Peyer's patch (tissue), 4 donors: Measurements from ENCODE around the gene MYT1. TPM values are rescaled to one million over a fixed set of nuclear protein-coding genes. Genes with fewer than 3 reads are reported as not detected.
"Not testable (repeated sequence)": the region's sequence is repeated elsewhere in the genome, so short reads cannot be mapped to it uniquely, and the experiment has no call there.

Source experiments
- DNase-seq, 3 donors: peaks; one replicate each; pipeline ENCODE4 v3.0.0-alpha.2; 2017 to 2019
- H3K27ac ChIP-seq, 4 donors: fragments of 200-600 bp; sonication (generic); one replicate each; pipeline ENCODE4 v1.5.1; 2016 to 2019
- H3K27me3 ChIP-seq, 2 donors: fragments of 200-600 bp; sonication (generic); one replicate each; pipeline ENCODE4 v1.5.1; 2019
- H3K36me3 ChIP-seq, 3 donors: fragments of 200-600 bp; sonication (generic); one replicate each; pipeline ENCODE4 v1.5.1; 2016 to 2019
- H3K4me1 ChIP-seq, 4 donors: fragments of 200-600 bp; sonication (generic); one replicate each; pipeline ENCODE4 v1.5.1; 2016 to 2019
- H3K4me3 ChIP-seq, 4 donors: fragments of 200-600 bp; sonication (generic); 1 replicate in 3 of 4; 2 replicates in 1 of 4; pipeline ENCODE4 v1.5.1; 2016 to 2019; ENCODE audit warnings: mild to moderate bottlenecking in 1 of 4
- H3K9me3 ChIP-seq, 4 donors: fragments of 200-600 bp; sonication (generic); one replicate each; pipeline ENCODE4 v1.5.1; 2016 to 2019; ENCODE audit warnings: mild to moderate bottlenecking in 1 of 4
- POLR2A ChIP-seq, 2 donors: fragments of 450-650 bp; IDR thresholded peaks; one replicate each; pipeline ENCODE4 v1.5.1; 2017; ENCODE audit warnings: antibody characterized with exemption in 2 of 2, mild to moderate bottlenecking in 2 of 2, moderate library complexity in 2 of 2
- total RNA-seq, 4 donors: library from RNA; depleted of rRNA; stranded (reverse); fragments of >200 nt; gene quantifications; one replicate each; pipeline ENCODE4 v1.1.0, GENCODE V29; 2016
- TF ChIP-seq, protein P1 (sequence below), 6 experiments: fragments of 450-650 bp in 4 of 6; fragments of 200-600 bp in 2 of 6; sonication (generic) in 1 of 6; IDR thresholded peaks; one replicate each; pipeline ENCODE4 v1.5.1; 2017 to 2019; ENCODE audit warnings: antibody characterized with exemption in 6 of 6, mild to moderate bottlenecking in 3 of 6, moderate library complexity in 1 of 6

Gene MYT1
- total RNA-seq, 4 donors from 2014 or later: 0.18 to 0.83 TPM; not detected in 2

GRCh38 chr20:64177787-64178186 lies 13.5 kb downstream of the MYT1 start:
- Histone ChIP-seq H3K27ac (no peak overlapping the region), H3K27me3 (peaks cover 0 to 3% of the 10 kb centered on the region in 2 donors), H3K9me3 (no peaks in the 10 kb centered on the region), H3K36me3 (no peaks in the 10 kb centered on the region), H3K4me1 (peaks cover 0 to 3% (median 0%) of the 10 kb centered on the region in 4 donors), H3K4me3 (no peak overlapping the region)
- TF ChIP-seq, protein P1, sequence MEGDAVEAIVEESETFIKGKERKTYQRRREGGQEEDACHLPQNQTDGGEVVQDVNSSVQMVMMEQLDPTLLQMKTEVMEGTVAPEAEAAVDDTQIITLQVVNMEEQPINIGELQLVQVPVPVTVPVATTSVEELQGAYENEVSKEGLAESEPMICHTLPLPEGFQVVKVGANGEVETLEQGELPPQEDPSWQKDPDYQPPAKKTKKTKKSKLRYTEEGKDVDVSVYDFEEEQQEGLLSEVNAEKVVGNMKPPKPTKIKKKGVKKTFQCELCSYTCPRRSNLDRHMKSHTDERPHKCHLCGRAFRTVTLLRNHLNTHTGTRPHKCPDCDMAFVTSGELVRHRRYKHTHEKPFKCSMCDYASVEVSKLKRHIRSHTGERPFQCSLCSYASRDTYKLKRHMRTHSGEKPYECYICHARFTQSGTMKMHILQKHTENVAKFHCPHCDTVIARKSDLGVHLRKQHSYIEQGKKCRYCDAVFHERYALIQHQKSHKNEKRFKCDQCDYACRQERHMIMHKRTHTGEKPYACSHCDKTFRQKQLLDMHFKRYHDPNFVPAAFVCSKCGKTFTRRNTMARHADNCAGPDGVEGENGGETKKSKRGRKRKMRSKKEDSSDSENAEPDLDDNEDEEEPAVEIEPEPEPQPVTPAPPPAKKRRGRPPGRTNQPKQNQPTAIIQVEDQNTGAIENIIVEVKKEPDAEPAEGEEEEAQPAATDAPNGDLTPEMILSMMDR (IDR thresholded peaks at IDR 0.05): no peak
- no peak for TF ChIP-seq POLR2A (IDR thresholded peaks at IDR 0.05)
- no peak for DNase-seq

GRCh38 chr20:64178925-64179324 lies 14.7 kb downstream of the MYT1 start:
- not testable (repeated sequence) for H3K27me3 ChIP-seq, H3K27ac ChIP-seq, DNase-seq

DNA sequence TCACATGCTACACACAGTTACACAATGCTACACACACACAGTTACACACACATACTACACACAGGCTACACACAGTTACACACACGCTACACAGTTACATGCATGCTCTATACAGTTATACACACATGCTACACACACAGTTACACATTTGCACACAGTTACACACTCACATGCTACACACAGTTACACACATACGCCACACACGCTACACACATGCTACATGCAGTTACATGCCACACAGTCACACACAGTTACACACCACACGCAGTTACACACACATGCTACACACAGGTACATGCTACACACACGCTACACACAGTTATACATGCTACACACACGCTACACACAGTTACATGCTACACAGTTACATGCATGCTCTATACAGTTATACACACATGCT lies 15.6 kb downstream of the MYT1 start:
- Histone ChIP-seq H3K27ac (peak overlapping the region in 1 of 4 donors; percentile 66), H3K27me3 (peaks cover 0 to 3% of the 10 kb centered on the region in 2 donors), H3K4me3 (no peak overlapping the region), H3K36me3 (no peaks in the 10 kb centered on the region), H3K4me1 (peaks cover 0 to 3% (median 0%) of the 10 kb centered on the region in 4 donors), H3K9me3 (no peaks in the 10 kb centered on the region)
- TF ChIP-seq, protein P1 (IDR thresholded peaks at IDR 0.05): no peak
- no peak for TF ChIP-seq POLR2A (IDR thresholded peaks at IDR 0.05)
- no peak for DNase-seq

More at GRCh38 chr20:64178925-64179324, 14.7 kb downstream of the MYT1 start:
- not testable (repeated sequence) for H3K9me3 ChIP-seq, H3K36me3 ChIP-seq, H3K4me3 ChIP-seq, H3K4me1 ChIP-seq

DNA sequence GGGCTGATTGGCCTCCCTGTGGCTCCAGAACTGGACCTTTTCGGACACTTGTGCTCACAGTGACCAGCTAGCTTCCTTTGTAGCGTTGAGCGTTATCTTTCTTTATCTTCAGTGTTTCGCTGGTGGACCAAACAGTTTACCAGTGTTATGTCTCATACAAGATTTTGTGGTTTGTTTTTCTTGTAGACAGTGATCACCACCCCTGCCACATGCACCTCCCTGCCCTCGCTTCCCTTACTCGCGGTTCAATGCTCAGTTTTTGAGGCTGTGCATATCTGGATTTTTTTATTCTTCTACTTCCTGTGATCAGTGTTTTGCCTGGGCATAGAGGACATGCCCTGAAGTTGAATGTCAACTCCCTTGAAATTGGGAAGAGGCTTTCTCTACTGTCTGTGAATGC lies 16.4 kb downstream of the MYT1 start:
- no peaks in the 10 kb centered on the region for H3K9me3 ChIP-seq
- H3K4me3 ChIP-seq: no peak overlapping the region
- peak in 1 of 3 donors; percentile 51 for DNase-seq
- no peak for TF ChIP-seq POLR2A (IDR thresholded peaks at IDR 0.05)
- TF ChIP-seq, protein P1 (IDR thresholded peaks at IDR 0.05): no peak
- peak overlapping the region in 1 of 4 donors; percentile 66 for H3K27ac ChIP-seq
- peaks cover 0 to 3% (median 0%) of the 10 kb centered on the region in 4 donors for H3K4me1 ChIP-seq
- no peaks in the 10 kb centered on the region for H3K36me3 ChIP-seq
- peaks cover 0 to 3% of the 10 kb centered on the region in 2 donors for H3K27me3 ChIP-seq

DNA sequence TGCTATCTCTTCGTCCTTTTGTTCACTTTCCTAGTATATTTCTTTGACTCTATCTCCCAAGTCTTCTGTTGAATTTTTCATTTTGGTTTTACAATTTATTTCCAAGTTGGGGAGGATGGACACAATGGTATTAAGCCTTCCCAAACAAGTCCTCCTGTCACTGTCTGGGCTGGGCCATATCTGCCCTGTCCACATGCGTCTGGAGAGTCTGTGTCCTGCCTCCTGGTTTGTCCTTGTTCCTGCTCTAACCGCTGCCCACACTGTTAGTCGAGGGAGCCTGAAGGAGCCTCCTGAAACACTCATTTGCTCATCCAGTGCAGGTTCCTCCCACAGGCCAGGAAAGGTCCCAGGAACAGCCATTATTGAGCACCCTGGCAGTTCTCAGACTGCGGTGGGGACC lies 17.1 kb downstream of the MYT1 start:
- no peaks in the 10 kb centered on the region for H3K9me3 ChIP-seq
- H3K36me3 ChIP-seq: no peaks in the 10 kb centered on the region
- no peak for DNase-seq
- no peak overlapping the region for H3K27ac ChIP-seq
- H3K4me3 ChIP-seq: no peak overlapping the region
- peaks cover 0 to 3% (median 0%) of the 10 kb centered on the region in 4 donors for H3K4me1 ChIP-seq
- no peak for TF ChIP-seq POLR2A (IDR thresholded peaks at IDR 0.05)
- TF ChIP-seq, protein P1 (IDR thresholded peaks at IDR 0.05): no peak
- H3K27me3 ChIP-seq: peaks cover 0 to 3% of the 10 kb centered on the region in 2 donors

- no peaks in the 10 kb centered on the region for H3K4me1 ChIP-seq
- no peaks in the 10 kb centered on the region for H3K9me3 ChIP-seq
- H3K4me3 ChIP-seq: no peak overlapping the region
- H3K27ac ChIP-seq: no peak overlapping the region
- no peaks in the 10 kb centered on the region for H3K36me3 ChIP-seq
- no peak for DNase-seq
- H3K27me3 ChIP-seq: peaks cover 0 to 3% of the 10 kb centered on the region in 2 donors
- no peak for TF ChIP-seq POLR2A (IDR thresholded peaks at IDR 0.05)
- TF ChIP-seq, protein P1 (IDR thresholded peaks at IDR 0.05): no peak
These were observed 18.1 kb downstream of the MYT1 start for GRCh38 chr20:64182146-64182865.
